ENCODE data around the gene PLA2G4E. TPM values are rescaled to one million over a fixed set of nuclear protein-coding genes. Genes with fewer than 3 reads are reported as not detected.

Gene PLA2G4E
- total RNA-seq, 4 donors from 2014 or later, result not detected

GRCh38 chr15:42018306-42019224 lies 2.3 kb downstream of the PLA2G4E start:
- peaks cover 0 to 7% (median 0%) of the 10 kb centered on the region in 4 donors for H3K9me3 ChIP-seq
- no peaks in the 10 kb centered on the region for H3K4me1 ChIP-seq
- no peak overlapping the region for H3K27ac ChIP-seq
- 57 to 67% methylated on average over 5 to 6 of the region's 6 CpGs for WGBS, 2 donors
- TF ChIP-seq EP300 (IDR thresholded peaks at IDR 0.05) (no peak), POLR2A (IDR thresholded peaks at IDR 0.05) (no peak), CTCF (IDR thresholded peaks at IDR 0.05) (no peak)
- H3K36me3 ChIP-seq, result no peaks in the 10 kb centered on the region
- H3K27me3 ChIP-seq, result no peaks in the 10 kb centered on the region
- no peak overlapping the region for H3K4me3 ChIP-seq
- no peak for DNase-seq (ENCODE audit: low spot score in 2 of 2)

- peaks cover 0 to 2% (median 0%) of the 10 kb centered on the region in 4 donors for H3K9me3 ChIP-seq
- TF ChIP-seq EP300 (IDR thresholded peaks at IDR 0.05) (no peak), CTCF (IDR thresholded peaks at IDR 0.05) (no peak), POLR2A (IDR thresholded peaks at IDR 0.05) (no peak)
- no peaks in the 10 kb centered on the region for H3K36me3 ChIP-seq
- H3K27me3 ChIP-seq, result no peaks in the 10 kb centered on the region
- 83 to 84% methylated on average over 6 of the region's 6 CpGs for WGBS, 2 donors
- no peak overlapping the region for H3K4me3 ChIP-seq
- no peak overlapping the region for H3K27ac ChIP-seq
- H3K4me1 ChIP-seq, result no peaks in the 10 kb centered on the region
- no peak for DNase-seq (ENCODE audit: low spot score in 2 of 2)
Observed at GRCh38 chr15:42016971-42017370, 3.9 kb downstream of the PLA2G4E start.

GRCh38 chr15:42014406-42014805 lies 6.4 kb downstream of the PLA2G4E start:
- Histone ChIP-seq H3K36me3 (no peaks in the 10 kb centered on the region), H3K4me1 (no peaks in the 10 kb centered on the region), H3K27me3 (no peaks in the 10 kb centered on the region), H3K4me3 (no peak overlapping the region), H3K9me3 (no peaks in the 10 kb centered on the region), H3K27ac (no peak overlapping the region)
- WGBS, 2 donors, result 92 to 93% methylated on average over 4 of the region's 4 CpGs
- DNase-seq (ENCODE audit: low spot score in 2 of 2), result no peak
- TF ChIP-seq CTCF (IDR thresholded peaks at IDR 0.05), result no peak
- no peak for TF ChIP-seq POLR2A (IDR thresholded peaks at IDR 0.05)
- no peak for TF ChIP-seq EP300 (IDR thresholded peaks at IDR 0.05)

DNA sequence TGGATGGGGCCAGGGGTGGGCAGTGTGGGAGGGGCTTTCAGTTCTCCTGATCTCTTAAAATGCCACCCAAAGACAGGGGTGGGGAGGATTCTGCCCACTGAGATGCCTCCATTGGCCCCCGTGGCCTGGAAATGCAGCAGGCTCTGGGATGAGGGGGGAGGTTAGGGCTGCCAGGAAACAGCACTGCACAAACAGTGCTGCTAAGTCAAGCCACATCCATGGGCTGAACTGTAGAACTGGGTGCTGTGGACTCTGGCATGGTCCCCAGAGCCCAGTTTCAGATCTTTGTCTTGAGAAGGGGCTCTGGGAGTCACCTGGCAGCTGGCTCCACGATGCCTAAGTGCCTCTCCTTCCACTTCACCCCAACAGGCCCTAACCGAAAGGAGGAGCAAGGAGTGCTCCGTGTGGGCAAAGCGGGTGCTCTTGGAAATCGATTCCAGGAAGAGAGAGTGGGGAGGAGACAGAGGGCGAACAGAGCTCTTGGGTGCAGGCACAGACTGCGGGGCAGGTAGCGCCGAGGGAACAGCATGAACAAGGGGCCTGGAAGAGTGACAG lies 7.8 kb downstream of the PLA2G4E start:
- Histone ChIP-seq H3K27ac (no peak overlapping the region), H3K9me3 (no peaks in the 10 kb centered on the region), H3K4me3 (no peak overlapping the region), H3K27me3 (no peaks in the 10 kb centered on the region), H3K36me3 (no peaks in the 10 kb centered on the region), H3K4me1 (no peaks in the 10 kb centered on the region)
- TF ChIP-seq POLR2A (IDR thresholded peaks at IDR 0.05), result no peak
- TF ChIP-seq CTCF (IDR thresholded peaks at IDR 0.05), result no peak
- no peak for TF ChIP-seq EP300 (IDR thresholded peaks at IDR 0.05)
- DNase-seq (ENCODE audit: low spot score in 2 of 2), result no peak
- 89 to 91% methylated on average over 10 of the region's 10 CpGs for WGBS, 2 donors

DNA sequence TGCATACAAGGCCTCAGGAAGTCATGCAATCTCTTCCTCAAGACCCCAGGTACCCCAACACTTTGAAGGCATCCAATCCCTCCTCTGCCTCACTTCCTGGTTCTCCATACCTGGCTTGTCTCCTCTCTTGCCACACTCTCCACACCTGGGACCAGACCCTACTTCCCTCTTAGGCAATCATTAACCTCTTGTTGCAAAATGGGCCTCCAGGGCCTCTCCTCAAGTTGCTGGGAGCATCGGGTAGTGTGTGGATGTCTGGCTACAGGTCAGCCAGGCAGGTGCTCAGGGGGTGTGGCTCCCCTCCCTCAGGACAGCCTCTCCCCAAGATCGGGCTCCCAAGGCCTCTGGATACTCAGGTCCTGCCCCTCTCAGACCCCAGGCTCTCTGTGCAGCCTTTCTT lies 8.6 kb downstream of the PLA2G4E start:
- H3K36me3 ChIP-seq, result no peaks in the 10 kb centered on the region
- no peak for DNase-seq (ENCODE audit: low spot score in 2 of 2)
- no peak for TF ChIP-seq EP300 (IDR thresholded peaks at IDR 0.05)
- no peak for TF ChIP-seq CTCF (IDR thresholded peaks at IDR 0.05)
- TF ChIP-seq POLR2A (IDR thresholded peaks at IDR 0.05), result no peak
- peaks cover 0 to 5% (median 0%) of the 10 kb centered on the region in 4 donors for H3K9me3 ChIP-seq
- no peak overlapping the region for H3K27ac ChIP-seq
- 39% methylated on average over 2 of the region's 2 CpGs for WGBS, 2 donors
- no peak overlapping the region for H3K4me3 ChIP-seq
- H3K27me3 ChIP-seq, result no peaks in the 10 kb centered on the region
- H3K4me1 ChIP-seq, result no peaks in the 10 kb centered on the region
